GM12801 (cell line): ENCODE data around the gene SLC5A10.

ENCODE experiments used
- TF ChIP-seq, protein P1 (sequence below): IDR thresholded peaks from one replicate; pipeline ENCODE4 v1.5.1; 2011; ENCODE audit warnings: control low read depth; ENCODE audit not compliant: insufficient read length; ENCODE audit errors: extremely low read depth

SLC5A10 gene

DNA sequence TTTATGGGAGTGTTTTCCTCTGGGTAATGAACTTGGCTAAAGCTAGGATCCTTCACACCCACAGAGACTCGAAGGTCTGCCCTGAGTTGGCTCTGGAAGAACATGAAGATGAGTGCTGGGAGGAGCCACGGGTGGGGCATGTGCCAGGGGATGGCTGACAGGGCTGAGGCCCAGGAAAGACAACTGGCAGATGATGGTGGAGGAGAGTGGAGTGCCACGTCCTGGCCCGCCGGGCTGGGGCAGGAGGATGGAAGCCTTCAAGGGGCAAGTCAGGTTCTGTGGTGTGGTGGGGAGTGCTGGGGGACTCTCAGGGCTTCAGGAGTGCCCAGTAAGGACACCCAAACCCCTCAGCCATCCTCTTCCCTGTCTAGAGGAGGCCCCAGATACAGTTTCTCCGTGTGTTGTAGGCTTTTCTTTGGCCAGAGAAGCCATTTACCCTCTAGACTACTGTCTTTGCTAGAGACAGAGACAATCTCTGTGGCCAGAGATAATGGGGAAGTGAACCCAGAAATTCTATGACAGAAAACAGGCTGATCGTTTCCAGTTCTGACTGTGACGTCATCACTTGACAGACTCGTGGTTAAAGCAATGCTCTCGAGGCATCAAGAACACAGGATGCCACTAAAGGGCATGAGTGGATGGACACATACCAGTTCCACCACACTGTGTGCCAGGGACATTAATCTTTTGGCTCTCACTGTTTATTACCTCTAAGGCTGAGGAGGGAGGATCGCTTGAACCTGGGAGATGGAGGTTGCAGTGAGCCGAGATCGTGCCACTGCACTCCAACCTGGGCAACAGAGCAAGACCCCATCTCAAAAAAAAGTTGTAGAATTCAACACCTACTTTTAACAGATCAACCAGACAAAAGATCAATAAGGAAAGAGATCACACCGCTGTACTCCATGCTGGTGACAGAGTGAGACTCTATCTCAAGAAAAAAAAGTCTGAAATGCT lies 18.6 kb upstream of the SLC5A10 start:
- TF ChIP-seq, protein P1, sequence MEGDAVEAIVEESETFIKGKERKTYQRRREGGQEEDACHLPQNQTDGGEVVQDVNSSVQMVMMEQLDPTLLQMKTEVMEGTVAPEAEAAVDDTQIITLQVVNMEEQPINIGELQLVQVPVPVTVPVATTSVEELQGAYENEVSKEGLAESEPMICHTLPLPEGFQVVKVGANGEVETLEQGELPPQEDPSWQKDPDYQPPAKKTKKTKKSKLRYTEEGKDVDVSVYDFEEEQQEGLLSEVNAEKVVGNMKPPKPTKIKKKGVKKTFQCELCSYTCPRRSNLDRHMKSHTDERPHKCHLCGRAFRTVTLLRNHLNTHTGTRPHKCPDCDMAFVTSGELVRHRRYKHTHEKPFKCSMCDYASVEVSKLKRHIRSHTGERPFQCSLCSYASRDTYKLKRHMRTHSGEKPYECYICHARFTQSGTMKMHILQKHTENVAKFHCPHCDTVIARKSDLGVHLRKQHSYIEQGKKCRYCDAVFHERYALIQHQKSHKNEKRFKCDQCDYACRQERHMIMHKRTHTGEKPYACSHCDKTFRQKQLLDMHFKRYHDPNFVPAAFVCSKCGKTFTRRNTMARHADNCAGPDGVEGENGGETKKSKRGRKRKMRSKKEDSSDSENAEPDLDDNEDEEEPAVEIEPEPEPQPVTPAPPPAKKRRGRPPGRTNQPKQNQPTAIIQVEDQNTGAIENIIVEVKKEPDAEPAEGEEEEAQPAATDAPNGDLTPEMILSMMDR: no peak

DNA sequence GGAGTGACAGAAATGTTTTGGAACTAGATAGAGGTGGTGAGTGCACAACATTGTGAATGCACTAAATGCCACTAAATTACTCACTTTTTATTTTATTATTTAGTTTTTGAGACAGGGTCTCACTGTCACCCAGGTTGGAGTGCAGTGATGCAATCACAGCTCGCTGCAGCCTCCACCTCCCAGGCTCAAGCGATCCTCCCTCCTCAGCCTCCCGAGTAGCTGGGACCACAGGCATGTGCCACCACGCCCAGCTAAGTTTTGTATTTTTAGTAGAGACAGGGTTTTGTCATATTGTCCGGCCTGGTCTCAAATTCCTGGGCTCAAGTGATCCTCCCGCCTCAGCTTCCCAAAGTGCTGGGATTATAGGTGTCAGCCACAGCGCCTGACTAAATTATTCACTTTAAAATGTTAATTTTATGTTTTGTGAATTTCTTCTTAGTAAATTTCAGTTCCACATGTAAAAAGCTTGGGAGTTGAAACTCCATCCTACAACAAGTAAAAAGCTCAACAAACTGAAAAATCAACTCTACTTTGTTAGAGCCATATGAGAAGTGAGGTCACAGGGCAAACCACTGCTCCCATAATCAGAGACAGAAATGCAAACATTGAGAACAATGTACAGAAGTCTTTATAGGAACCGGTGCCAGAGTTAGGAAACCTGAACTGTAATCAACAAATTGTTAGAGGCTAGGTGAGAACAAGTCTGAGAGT lies 13.8 kb upstream of the SLC5A10 start:
- TF ChIP-seq, protein P1: no peak

DNA sequence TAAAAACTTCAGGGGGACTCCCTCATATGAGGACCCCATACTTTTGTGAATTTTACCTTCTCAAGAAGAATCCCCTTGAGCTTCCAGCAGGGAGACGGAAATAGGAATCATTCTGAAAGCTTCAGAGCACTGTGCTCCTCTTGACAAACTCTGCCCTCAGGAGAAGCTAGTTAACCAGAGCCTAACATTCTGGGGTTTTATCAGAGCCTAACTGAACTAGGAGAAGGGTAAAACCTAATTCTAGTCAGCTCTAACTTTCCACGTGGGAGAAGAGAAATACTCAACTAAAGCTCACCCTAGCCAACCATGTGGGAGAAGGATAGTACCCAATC lies 13.3 kb upstream of the SLC5A10 start:
- TF ChIP-seq, protein P1: no peak

DNA sequence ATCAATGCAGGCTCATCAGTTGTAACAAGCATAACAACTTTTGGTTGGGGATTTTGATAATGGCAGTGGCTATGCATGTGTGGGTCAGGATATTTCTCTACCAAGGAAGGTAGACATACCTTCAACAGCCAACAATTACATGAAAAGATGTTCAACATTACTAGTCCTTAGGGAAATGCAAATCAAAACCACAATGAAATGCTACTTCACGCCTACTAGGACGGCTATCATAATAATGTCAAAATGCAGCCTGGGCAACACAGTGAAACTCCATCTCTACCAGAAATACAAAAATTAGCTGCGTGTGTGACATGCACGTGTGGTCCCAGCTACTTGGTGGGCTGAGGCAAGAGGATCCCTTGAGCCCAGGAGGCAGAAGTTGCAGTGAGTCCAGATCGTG lies 7.3 kb upstream of the SLC5A10 start:
- TF ChIP-seq, protein P1: no peak

DNA sequence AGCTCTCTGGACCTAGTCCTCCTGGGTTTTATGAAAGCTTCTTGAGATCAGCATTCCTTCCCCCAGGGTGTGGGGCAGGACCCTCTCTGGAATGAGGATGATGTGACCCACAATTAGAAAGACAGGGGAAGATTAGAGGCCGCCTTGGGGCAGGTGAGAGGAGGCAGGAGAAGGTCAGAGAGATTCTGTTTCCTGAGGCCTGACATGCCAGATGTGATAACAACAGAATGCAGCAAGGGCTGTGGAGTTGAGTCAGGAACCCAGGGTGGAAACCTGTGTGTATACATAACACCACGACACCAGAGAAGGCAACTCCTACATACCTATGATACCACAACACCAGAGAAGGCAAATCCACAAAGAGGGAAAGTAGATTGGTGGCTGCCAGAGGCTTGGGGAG lies 5.4 kb upstream of the SLC5A10 start:
- TF ChIP-seq, protein P1: no peak

DNA sequence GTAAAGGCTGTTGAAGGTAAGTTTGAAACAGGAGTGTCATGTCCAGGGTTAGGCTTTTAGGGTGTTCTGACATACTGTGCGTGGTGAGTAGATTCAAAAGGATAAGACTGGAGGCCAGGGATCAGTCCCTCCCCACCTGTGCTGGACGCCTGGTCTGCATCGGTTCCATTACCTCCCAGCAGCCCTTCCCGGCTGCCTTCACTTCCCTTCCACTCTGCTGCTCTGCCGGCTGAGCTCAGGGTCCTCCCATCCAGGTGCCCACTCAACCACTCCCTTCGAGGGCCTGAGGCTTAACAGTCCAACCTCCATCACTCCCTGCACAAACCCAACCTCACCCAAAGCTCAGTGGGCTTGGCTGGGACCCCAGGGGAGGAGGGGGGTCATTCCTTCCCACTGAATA lies 4.1 kb upstream of the SLC5A10 start:
- TF ChIP-seq, protein P1: no peak

DNA sequence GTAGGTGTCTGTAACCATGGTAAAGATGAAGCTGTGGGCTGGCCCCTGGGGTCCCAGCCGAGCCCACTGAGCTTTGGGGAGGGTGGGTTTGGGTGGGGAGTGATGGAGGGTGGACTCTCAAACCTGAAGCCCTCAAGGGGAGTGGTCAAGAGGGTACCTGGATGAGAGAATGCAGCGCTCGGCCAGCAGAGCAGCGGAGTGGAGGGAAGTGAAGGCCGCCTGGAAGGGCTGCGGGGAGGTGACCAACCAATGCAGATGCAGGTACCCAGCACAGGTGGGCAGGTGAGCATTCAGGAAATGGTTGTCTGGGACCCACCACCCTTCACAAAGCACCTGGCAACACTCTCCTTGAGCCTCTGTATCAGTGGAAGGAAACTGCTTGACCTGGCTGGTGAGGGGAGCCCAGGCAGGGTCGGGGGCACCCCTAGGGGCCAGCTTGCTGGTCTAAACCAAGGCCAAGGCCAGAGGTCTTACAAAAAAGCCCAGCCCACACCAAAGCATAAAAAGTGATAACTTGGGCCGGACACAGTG lies 3.4 kb upstream of the SLC5A10 start:
- TF ChIP-seq, protein P1: no peak
